HG03520 (cell line): ENCODE data around the gene RBM46.

Experiments
- ATAC-seq: cut with Tn5 transposase; IDR thresholded peaks from one replicate; pipeline ENCODE4 v1.9.1; 2021; ENCODE audit warnings: mild to moderate bottlenecking, moderate library complexity; ENCODE audit not compliant: unreplicated experiment

RBM46 gene, protein sequence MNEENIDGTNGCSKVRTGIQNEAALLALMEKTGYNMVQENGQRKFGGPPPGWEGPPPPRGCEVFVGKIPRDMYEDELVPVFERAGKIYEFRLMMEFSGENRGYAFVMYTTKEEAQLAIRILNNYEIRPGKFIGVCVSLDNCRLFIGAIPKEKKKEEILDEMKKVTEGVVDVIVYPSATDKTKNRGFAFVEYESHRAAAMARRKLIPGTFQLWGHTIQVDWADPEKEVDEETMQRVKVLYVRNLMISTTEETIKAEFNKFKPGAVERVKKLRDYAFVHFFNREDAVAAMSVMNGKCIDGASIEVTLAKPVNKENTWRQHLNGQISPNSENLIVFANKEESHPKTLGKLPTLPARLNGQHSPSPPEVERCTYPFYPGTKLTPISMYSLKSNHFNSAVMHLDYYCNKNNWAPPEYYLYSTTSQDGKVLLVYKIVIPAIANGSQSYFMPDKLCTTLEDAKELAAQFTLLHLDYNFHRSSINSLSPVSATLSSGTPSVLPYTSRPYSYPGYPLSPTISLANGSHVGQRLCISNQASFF

GRCh38 chr4:154781126-154781982 is at the start of gene RBM46:
Gene RBM46 (plus strand): TSS chr4:154781272. CDS start chr4:154796753, 15,481 bp downstream.
- no peak for ATAC-seq

DNA sequence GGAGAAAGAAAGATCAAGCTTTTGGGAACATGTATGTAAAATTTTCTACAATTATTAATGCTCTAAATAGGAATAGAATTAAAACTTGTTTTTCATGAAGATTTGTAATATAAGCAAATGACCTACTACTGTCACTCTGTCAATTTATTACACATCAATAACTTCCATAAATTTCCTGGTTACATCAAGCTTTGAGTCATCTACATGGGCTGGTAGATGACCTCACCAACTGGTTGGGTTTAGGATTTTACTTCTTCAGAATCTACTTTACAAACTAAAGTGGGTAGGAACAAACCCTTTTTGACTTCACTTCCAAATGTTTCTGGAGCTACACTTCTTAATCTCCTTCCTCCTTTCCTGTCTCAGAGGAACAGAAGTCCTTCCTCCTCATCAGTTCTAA is 49.3 kb upstream of the RBM46 start:
- ATAC-seq: no peak

DNA sequence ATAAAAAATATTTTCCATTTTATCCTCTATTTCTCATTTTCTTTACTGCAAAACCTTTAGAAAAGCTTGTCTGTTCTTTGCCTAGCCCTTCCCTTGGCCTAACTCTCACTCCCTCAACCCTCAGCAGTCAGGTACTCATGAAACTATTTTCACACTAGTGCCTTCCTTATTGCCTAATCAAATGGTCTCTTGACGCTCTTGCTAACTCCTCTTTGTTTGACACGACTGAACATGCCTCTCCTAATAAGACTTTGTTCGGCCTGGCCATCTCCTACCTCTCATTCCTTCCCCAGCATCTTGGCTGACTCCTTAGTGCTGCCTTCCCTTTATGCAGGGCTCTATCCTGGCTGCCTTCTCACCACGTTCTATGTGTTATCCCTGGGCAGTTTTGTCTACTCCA is 48.4 kb upstream of the RBM46 start:
- no peak for ATAC-seq

- no peak for ATAC-seq
Observed at GRCh38 chr4:154736770-154737169, 44.3 kb upstream of the RBM46 start.

- ATAC-seq: no peak
Observed at GRCh38 chr4:154738426-154738825, 42.6 kb upstream of the RBM46 start.

DNA sequence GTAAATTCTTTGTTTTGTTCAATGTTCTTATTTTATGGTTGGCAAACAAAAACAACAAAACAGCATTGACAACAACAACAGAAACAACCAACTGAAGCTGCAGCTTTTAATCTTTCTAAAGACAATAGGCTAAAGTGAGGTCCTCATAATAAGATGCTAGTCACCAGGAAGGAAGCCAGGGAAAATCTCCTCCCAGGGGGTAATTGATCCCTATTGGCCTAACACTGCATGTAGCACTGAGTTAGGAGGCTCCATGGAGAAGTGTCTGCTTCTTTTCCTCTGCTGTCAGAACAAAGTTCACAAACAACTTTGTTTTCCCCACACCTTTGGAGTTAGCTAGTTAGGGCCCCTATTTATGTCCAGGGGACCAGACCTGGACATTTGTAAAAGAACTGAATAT is 42.0 kb upstream of the RBM46 start:
- ATAC-seq: no peak

DNA sequence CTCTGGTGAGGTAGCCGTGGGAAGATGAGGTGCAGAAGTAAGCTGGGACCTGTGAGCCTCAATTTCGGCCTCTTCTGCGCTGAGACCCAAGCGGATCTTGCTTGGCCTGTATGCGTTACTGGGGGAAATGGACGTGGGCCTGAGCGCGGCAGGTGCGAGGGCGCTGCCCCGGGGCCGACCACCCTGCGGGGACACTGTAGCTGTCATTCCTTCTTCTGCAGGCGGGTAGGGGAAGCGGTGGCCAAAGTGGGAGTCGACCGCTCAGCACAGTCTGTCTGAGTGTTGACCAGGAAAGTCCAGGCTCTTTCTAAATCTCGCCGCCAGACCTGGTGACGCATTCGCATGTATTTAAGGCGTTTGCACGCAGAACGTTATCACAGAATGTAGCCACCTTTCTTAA is 40.6 kb upstream of the RBM46 start:
- no peak for ATAC-seq

GRCh38 chr4:154741131-154741665 is 39.9 kb upstream of the RBM46 start:
- no peak for ATAC-seq

- ATAC-seq: no peak
Observed at GRCh38 chr4:154741922-154742850, 38.9 kb upstream of the RBM46 start.

DNA sequence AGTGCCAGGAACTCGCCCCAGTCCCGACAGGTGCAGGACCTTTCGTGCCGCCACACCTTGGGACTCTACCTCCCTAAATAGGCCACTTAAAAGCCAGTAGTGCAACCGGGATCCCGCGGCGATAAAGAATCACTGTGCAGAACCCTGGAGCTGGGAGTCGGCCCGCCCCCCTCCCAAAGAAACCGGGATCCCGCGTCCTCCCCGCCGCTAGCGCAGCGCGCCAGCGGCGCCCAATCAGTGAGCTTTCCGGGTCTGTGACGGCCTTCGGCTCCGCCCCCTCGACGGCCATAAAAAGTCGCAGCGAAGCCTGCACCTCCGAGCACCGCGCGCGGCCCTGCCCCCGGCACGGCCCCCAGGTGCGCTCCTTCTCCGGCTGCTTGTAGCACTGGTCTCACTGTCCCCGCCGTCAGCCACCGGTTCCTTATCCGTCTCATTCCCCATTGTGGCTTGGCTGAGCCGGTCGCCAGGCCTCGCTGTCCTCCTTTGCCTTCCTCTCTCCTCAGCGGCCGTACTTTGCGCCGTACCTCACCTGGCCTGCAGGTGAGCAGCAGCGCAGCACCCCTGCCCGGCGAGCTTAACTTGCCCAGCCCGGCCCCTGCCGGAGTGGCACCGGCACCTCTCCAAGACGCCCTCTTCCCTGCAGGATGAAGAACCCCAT is 37.3 kb upstream of the RBM46 start, which contains the start of gene LRAT:
TSS of gene LRAT (plus strand) at position 318 of the 658 bp plus-strand sequence. CDS start at position 645, 327 bp downstream.
- peak; percentile 71 for ATAC-seq

GRCh38 chr4:154744341-154744926 is 36.6 kb upstream of the RBM46 start:
- ATAC-seq: no peak

- ATAC-seq: no peak
Observed at GRCh38 chr4:154757713-154758112, 23.4 kb upstream of the RBM46 start.

GRCh38 chr4:154760895-154761294 is 20.2 kb upstream of the RBM46 start:
- no peak for ATAC-seq

- ATAC-seq: no peak
Observed at GRCh38 chr4:154778264-154778663, 2.8 kb upstream of the RBM46 start.

GRCh38 chr4:154779362-154779947 is 1.6 kb upstream of the RBM46 start:
- no peak for ATAC-seq

GRCh38 chr4:154781983-154782293 is 866 bp downstream of the RBM46 start:
- no peak for ATAC-seq

DNA sequence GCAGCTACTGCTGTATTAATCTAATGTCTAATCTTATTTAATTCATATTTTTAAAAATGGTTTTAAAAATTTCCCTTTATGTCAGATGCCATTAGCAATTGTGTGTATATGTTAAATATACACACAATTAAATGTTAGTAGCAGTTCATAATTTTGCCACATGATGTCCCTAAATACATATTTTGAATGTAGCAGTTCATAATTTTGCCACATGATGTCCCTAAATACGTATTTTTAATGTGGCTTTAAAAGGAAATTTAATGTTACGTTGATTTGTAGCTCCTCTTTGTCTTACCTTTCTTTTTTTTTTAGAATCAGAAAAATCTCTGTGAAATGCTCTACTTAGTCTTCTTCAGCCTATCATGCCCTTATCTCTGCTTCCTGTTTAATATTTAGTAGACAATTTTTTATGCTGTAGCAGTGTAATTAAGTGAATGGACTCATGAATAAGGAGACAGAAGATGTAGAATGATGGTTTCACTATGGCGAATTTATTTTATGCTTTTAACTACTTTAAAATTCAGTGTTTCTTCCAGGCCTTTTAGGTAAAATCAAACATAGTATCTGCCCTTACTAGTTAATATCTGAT is 26.1 kb downstream of the RBM46 start:
- peak; percentile 87 for ATAC-seq

- ATAC-seq: no peak
Observed at GRCh38 chr4:154818230-154818629, 37.2 kb downstream of the RBM46 start.

DNA sequence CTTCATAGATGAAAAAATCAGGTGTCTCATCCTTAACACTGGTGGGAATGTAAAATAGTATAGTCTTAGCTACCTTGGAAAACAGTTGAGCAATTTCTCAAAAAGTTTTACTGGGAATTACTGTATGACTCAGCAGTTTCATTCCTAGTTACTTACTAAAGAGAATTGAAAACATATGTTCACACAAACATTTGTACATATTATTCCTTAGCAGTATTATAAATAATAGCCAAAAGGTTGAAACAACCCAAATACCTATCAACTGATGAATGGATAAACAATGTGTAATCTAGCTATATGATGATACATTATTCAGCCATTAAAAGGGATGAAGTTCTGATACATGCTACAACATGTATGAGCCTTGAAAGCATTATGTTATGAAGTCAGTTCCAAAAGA is 41.7 kb downstream of the RBM46 start:
- ATAC-seq: no peak
